Testis (tissue), 2 donors: ENCODE measurements around the gene BCAT1.

ENCODE experiments used
- CTCF ChIP-seq, 3 experiments: fragments of 450-650 bp in 2 of 3; fragments of 200-600 bp in 1 of 3; sonication (generic) in 1 of 3; IDR thresholded peaks; one replicate each; pipeline ENCODE4 v1.5.1; 2016 to 2019; ENCODE audit warnings: antibody characterized with exemption in 3 of 3, mild to moderate bottlenecking in 2 of 3, moderate library complexity in 1 of 3
- POLR2A ChIP-seq: fragments of 450-650 bp; IDR thresholded peaks from one replicate; pipeline ENCODE4 v1.6.1; 2017; ENCODE audit warnings: antibody characterized with exemption, mild to moderate bottlenecking, moderate library complexity

DNA sequence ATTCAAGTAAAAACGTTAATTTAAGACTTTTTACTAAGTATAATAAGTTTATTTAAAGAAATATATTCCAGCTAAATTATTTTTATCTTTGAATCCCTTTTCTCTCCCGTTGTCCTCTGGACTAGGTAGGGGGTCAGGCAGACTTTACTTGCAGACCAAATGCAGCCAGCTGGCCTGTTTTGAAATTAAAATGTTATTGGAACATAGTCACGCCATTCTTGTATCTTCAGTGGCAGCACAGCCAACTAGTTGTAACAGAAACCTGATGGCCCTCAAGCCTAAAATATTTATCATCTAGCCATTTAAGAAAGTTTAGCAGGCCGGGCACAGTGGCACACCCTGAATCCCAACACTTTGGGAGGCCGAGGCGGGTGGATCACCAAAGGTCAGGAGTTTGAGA lies 52.7 kb downstream of the BCAT1 start:
- TF ChIP-seq CTCF (IDR thresholded peaks at IDR 0.05) = no peak
- TF ChIP-seq POLR2A = no peak
